Esophagus muscularis mucosa (tissue), 3 donors: ENCODE results near the gene KCND3.

Source experiments
- CTCF ChIP-seq, 3 experiments: fragments of 200-600 bp in 2 of 3; fragments of 450-650 bp in 1 of 3; sonication (generic) in 2 of 3; IDR thresholded peaks; one replicate each; pipeline ENCODE4 v1.5.1; 2017 to 2019; ENCODE audit warnings: antibody characterized with exemption in 3 of 3, mild to moderate bottlenecking in 2 of 3, moderate library complexity in 1 of 3
- EP300 ChIP-seq: sonication (generic); formaldehyde crosslinking; IDR thresholded peaks from one replicate; pipeline ENCODE4 v1.6.1; 2017; ENCODE audit warnings: antibody characterized with exemption

GRCh38 chr1:111911776-111912515 is 77.5 kb downstream of the KCND3 start:
- TF ChIP-seq CTCF (IDR thresholded peaks at IDR 0.05) (no peak), EP300 (no peak)
